LNCaP clone FGC (cell line): ENCODE results near the gene COMMD6.

Source experiments
- DNase-seq: peaks from one replicate; pipeline ENCODE4 v3.0.0-alpha.2; 2011; ENCODE audit warnings: low read depth
- H3K4me3 ChIP-seq: 2 replicates; pipeline ENCODE4 v1.5.1; 2011; ENCODE audit warnings: mild to moderate bottlenecking, low read depth, low read length, control low read depth
- TF ChIP-seq, protein P1 (sequence below): IDR thresholded peaks from 2 replicates; pipeline ENCODE4 v1.5.1; 2012; ENCODE audit warnings: mild to moderate bottlenecking; ENCODE audit not compliant: control insufficient read depth, insufficient read depth; ENCODE audit errors: extremely low read depth

The COMMD6 gene

DNA sequence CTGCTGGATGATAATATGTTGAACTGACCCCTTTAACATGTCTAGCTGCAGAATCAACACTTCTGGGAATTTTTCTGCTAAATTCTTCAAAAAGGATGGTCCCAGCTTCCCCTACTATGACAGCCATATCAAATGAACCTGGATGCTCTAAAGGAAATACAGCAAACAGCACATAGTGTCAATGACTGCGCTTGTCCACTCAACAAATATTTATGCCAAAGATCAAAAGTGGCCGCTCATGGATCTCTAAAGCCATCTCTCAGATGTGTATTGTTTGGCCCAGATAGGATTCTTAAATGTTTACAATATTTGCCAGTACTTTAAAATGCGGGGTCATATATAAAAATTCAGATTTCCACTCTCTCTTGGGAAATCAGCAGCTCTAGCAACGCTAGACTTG lies 59.0 kb downstream of the COMMD6 start:
- TF ChIP-seq, protein P1, sequence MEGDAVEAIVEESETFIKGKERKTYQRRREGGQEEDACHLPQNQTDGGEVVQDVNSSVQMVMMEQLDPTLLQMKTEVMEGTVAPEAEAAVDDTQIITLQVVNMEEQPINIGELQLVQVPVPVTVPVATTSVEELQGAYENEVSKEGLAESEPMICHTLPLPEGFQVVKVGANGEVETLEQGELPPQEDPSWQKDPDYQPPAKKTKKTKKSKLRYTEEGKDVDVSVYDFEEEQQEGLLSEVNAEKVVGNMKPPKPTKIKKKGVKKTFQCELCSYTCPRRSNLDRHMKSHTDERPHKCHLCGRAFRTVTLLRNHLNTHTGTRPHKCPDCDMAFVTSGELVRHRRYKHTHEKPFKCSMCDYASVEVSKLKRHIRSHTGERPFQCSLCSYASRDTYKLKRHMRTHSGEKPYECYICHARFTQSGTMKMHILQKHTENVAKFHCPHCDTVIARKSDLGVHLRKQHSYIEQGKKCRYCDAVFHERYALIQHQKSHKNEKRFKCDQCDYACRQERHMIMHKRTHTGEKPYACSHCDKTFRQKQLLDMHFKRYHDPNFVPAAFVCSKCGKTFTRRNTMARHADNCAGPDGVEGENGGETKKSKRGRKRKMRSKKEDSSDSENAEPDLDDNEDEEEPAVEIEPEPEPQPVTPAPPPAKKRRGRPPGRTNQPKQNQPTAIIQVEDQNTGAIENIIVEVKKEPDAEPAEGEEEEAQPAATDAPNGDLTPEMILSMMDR = no peak
- no peak overlapping the region for H3K4me3 ChIP-seq
- DNase-seq = no peak
